SK-N-MC (cell line): ENCODE data around the gene SMTNL2.

Experiments
- EZH2 ChIP-seq: fragments of 200-600 bp; sonication (generic); IDR thresholded peaks from one replicate; pipeline ENCODE4 v1.6.1; 2017; ENCODE audit warnings: antibody characterized with exemption
- POLR2AphosphoS5 ChIP-seq: IDR thresholded peaks from 2 replicates; pipeline ENCODE4 v1.6.1; 2012; ENCODE audit warnings: mild to moderate bottlenecking, low read depth, low read length, borderline replicate concordance

- TF ChIP-seq EZH2: no peak
- no peak for TF ChIP-seq POLR2AphosphoS5
Observed at GRCh38 chr17:4534928-4535666, 49.2 kb upstream of the SMTNL2 start.
